Kidney (tissue), 14 donors: ENCODE data around the gene UNC45A. TPM values are rescaled to one million over a fixed set of nuclear protein-coding genes. Genes with fewer than 3 reads are reported as not detected.
"Not testable (repeated sequence)": the region's sequence is repeated elsewhere in the genome, so short reads cannot be mapped to it uniquely, and the experiment has no call there.

Source experiments
- DNase-seq, 5 donors: peaks; one replicate each; pipeline ENCODE4 v3.0.0-alpha.2; 2013 to 2020
- FAIRE-seq: peaks from 2 replicates; lab custom pipeline; 2012; peaks lifted over from hg19 to GRCh38; lab: Jason Lieb, UNC
- H3K27ac ChIP-seq, 2 donors: one replicate each; pipeline ENCODE4 v1.7.0; 2013; ENCODE audit warnings: low read depth in 2 of 2, low read length in 2 of 2, inconsistent platforms in 1 of 2
- H3K27me3 ChIP-seq: one replicate; pipeline ENCODE4 v1.7.1; 2013; ENCODE audit warnings: low read length, inconsistent platforms; ENCODE audit not compliant: control insufficient read depth, insufficient read depth
- H3K36me3 ChIP-seq, 3 donors: one replicate each; pipeline versions ENCODE4 v1.7.0 to v1.7.1; 2013; ENCODE audit warnings: low read length in 3 of 3, control low read depth in 1 of 3, inconsistent platforms in 1 of 3; ENCODE audit not compliant: insufficient read depth in 3 of 3, control insufficient read depth in 2 of 3
- H3K4me1 ChIP-seq, 3 donors: one replicate each; pipeline versions ENCODE4 v1.7.0 to v1.7.1; 2013; ENCODE audit warnings: low read length in 3 of 3, inconsistent platforms in 1 of 3, low read depth in 1 of 3; ENCODE audit not compliant: control insufficient read depth in 2 of 3, insufficient read depth in 2 of 3
- H3K4me3 ChIP-seq, 3 donors: one replicate each; pipeline versions ENCODE4 v1.7.0 to v1.8.1; 2013; ENCODE audit warnings: low read length in 3 of 3, control low read depth in 1 of 3, inconsistent platforms in 1 of 3
- H3K9ac ChIP-seq, 3 donors: one replicate each; pipeline versions ENCODE4 v1.7.0 to v1.7.1; 2013; ENCODE audit warnings: low read length in 3 of 3, control low read depth in 1 of 3, inconsistent platforms in 1 of 3
- H3K9me3 ChIP-seq, 3 donors: one replicate each; pipeline versions ENCODE4 v1.7.0 to v1.7.1; 2013; ENCODE audit warnings: low read length in 3 of 3, control low read depth in 1 of 3, inconsistent platforms in 1 of 3; ENCODE audit not compliant: control insufficient read depth in 2 of 3, insufficient read depth in 1 of 3
- intact Hi-C: fragments of 100-400 bp; cut with DNase I; formaldehyde crosslinking; loops from one replicate; pipeline ENCODE4 v1.11.1; 2022
- polyA plus RNA-seq: library from polyadenylated mRNA; stranded (reverse); fragments of 350-450 nt; fragmentation: Illumina TruSeq; extraction: RNeasy Lipid Tissue Mini Kit (QIAGEN cat#74804); gene quantifications from one replicate; pipeline ENCODE4 v1.2.3, GENCODE V29; 2014; ENCODE audit warnings: low read depth, low replicate concordance; ENCODE audit not compliant: insufficient read depth
- total RNA-seq: library from RNA; stranded (reverse); fragmentation: NEBNext Ultra II Directional; extraction: Animal tissue kit (Norgen Biotek cat#: 25700); gene quantifications from one replicate; pipeline ENCODE4 v1.2.1, GENCODE V29; 2021
- TF ChIP-seq, protein P1 (sequence below): IDR thresholded peaks from 3 replicates; pipeline ENCODE4 v1.5.1; 2012; ENCODE audit warnings: mild to moderate bottlenecking, moderate library complexity, borderline replicate concordance; ENCODE audit not compliant: insufficient read depth; ENCODE audit errors: extremely low read depth
- donor health status: control.
- donor health status: control.
- donor health status: control.
- donor health status: control.
- donor health status: control.
- donor health status: DM: yes; HTN: yes; CAD: no.
- donor health status: Normal renal cell carcinoma (clear cell type).

UNC45A gene
- total and polyA plus RNA-seq, 2 donors from 2014 or later = 48.9 to 62.8 TPM

DNA sequence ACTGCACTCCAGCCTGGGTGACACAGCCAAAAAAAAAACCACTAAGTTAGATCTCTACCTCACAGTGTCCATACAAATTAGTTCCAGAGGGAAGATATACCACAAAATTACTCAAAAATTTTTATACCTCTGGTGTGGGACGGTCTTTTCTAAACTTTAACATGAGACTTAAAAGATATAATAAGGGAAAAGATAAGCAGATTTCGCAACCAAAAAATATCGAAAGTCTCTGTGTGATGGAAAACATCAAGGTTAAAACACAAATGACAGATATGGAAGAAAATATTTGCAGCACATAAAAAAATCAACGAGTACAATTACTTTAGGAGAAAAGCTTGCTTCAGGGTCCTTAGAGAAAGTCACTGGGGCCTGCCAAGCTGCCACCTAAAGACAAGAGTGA, 13.2 kb upstream of the UNC45A start:
- FAIRE-seq = no peak

DNA sequence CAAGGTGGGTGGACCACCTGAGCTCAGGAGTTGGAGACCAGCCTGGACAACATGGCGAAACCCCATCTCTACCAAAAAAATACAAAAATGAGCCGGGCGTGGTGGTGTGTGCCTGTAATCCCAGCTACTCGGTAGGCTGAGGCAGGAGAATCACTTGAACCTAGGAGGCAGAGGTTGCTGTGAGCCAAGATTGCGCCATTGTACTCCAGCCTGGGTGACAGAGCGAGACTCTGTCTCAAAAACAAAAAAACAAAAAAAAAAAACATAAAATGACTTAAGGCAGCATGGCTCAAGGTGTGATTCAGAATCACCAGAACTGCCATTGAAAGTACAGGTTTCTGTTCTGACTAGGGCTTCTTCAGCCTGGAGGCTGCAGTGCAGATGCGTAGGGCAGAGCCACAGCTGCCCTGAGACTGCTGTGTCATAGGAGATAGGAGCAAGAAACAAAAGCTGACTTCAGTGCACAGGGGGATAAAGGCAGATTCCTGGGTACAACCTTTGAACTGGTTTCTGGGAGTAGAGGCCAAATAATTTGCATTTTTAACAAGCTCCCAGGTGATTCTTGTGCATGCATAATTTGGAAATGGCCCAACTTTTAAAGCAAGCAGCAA, 12.3 kb upstream of the UNC45A start:
- H3K9me3 ChIP-seq, H3K9ac ChIP-seq, H3K27me3 ChIP-seq, H3K4me3 ChIP-seq, H3K27ac ChIP-seq, intact Hi-C loops, FAIRE-seq, H3K4me1 ChIP-seq: not testable (repeated sequence)
- DNase-seq = peak in 1 of 5 donors; percentile 25
- H3K36me3 ChIP-seq = peaks cover 0 to 27% (median 22%) of the 10 kb centered on the region in 3 donors

More for the DNA sequence above, 13.2 kb upstream of the UNC45A start:
- Histone ChIP-seq H3K4me3 (no peak overlapping the region), H3K36me3 (peaks cover 0 to 31% (median 28%) of the 10 kb centered on the region in 3 donors), H3K9ac (no peak overlapping the region), H3K27me3 (no peaks in the 10 kb centered on the region), H3K9me3 (no peaks in the 10 kb centered on the region), H3K27ac (no peak overlapping the region), H3K4me1 (no peaks in the 10 kb centered on the region)
- no peak for DNase-seq
- TF ChIP-seq, protein P1, sequence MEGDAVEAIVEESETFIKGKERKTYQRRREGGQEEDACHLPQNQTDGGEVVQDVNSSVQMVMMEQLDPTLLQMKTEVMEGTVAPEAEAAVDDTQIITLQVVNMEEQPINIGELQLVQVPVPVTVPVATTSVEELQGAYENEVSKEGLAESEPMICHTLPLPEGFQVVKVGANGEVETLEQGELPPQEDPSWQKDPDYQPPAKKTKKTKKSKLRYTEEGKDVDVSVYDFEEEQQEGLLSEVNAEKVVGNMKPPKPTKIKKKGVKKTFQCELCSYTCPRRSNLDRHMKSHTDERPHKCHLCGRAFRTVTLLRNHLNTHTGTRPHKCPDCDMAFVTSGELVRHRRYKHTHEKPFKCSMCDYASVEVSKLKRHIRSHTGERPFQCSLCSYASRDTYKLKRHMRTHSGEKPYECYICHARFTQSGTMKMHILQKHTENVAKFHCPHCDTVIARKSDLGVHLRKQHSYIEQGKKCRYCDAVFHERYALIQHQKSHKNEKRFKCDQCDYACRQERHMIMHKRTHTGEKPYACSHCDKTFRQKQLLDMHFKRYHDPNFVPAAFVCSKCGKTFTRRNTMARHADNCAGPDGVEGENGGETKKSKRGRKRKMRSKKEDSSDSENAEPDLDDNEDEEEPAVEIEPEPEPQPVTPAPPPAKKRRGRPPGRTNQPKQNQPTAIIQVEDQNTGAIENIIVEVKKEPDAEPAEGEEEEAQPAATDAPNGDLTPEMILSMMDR = no peak
- intact Hi-C loops = no loop called here

DNA sequence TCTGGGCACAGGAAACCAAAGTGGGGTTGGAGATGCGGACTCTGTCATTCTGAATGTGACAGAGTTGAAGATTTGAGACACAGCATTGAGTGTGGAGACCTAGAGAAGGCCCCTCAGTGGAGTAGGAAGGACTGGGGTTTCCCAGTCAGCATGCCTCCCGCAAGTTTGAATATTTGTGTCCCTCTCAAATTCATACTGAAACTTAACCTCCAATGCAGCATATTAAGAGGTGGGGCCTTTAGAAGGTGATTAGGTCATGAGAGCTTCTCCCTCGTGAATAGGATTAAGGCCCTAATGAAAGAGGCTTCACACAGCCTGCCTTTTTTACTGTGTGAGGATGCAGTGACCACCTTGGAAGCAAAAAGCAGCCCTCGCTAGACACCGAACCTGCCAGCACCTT, 10.7 kb upstream of the UNC45A start:
- intact Hi-C loops = no loop called here
- peaks cover 0 to 15% (median 15%) of the 10 kb centered on the region in 3 donors for H3K36me3 ChIP-seq
- TF ChIP-seq, protein P1 = no peak
- no peaks in the 10 kb centered on the region for H3K9me3 ChIP-seq
- no peak for DNase-seq
- H3K9ac ChIP-seq = no peak overlapping the region
- H3K4me3 ChIP-seq = no peak overlapping the region
- no peak for FAIRE-seq
- H3K27ac ChIP-seq = no peak overlapping the region
- no peaks in the 10 kb centered on the region for H3K27me3 ChIP-seq
- no peaks in the 10 kb centered on the region for H3K4me1 ChIP-seq

DNA sequence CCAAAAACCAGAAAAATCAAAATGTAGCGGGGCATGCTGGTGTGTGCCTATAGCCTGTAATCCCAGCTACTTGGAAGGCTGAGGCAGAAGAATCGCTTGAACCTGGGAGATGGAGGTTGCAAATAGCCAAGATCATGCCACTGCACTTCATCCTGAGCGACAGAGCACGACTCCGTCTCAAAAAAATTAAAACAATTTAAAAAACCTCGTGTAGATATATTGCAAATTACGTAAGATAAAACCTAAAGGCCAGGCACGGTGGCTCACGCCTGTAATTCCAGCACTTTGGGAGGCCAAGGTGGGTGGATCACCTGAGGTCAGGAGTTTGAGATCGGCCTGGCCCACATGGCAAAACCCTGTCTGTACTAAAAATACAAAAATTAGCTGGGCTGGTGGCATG, 8.3 kb upstream of the UNC45A start:
- H3K27ac ChIP-seq, H3K27me3 ChIP-seq, DNase-seq, H3K9me3 ChIP-seq, H3K36me3 ChIP-seq, FAIRE-seq, H3K9ac ChIP-seq, intact Hi-C loops, H3K4me3 ChIP-seq: not testable (repeated sequence)
- H3K4me1 ChIP-seq = peaks cover 0 to 12% (median 7%) of the 10 kb centered on the region in 3 donors

GRCh38 chr15:90928106-90928505, 7.0 kb upstream of the UNC45A start:
- H3K9ac ChIP-seq, H3K36me3 ChIP-seq, FAIRE-seq, DNase-seq, intact Hi-C loops, H3K27me3 ChIP-seq, H3K4me3 ChIP-seq, H3K27ac ChIP-seq, H3K9me3 ChIP-seq: not testable (repeated sequence)
- H3K4me1 ChIP-seq = peaks cover 0 to 18% (median 7%) of the 10 kb centered on the region in 3 donors
